OCI-LY1 (cell line): ENCODE data around the gene ALKBH2.

Source experiments
- EZH2 ChIP-seq: fragments of 200-600 bp; sonication (generic), shearing (Covaris generic); IDR thresholded peaks from 2 replicates; pipeline ENCODE4 v1.8.0; 2017; ENCODE audit warnings: borderline replicate concordance, mixed run types, mild to moderate bottlenecking, antibody characterized with exemption, low read length, moderate library complexity, mixed read lengths
- TF ChIP-seq, protein P1 (sequence below): fragments of 200-600 bp; sonication (generic), shearing (Covaris generic); IDR thresholded peaks from 2 replicates; pipeline ENCODE4 v1.5.1; 2017; ENCODE audit warnings: mild to moderate bottlenecking, antibody characterized with exemption, low read length, moderate library complexity, mixed read lengths

DNA sequence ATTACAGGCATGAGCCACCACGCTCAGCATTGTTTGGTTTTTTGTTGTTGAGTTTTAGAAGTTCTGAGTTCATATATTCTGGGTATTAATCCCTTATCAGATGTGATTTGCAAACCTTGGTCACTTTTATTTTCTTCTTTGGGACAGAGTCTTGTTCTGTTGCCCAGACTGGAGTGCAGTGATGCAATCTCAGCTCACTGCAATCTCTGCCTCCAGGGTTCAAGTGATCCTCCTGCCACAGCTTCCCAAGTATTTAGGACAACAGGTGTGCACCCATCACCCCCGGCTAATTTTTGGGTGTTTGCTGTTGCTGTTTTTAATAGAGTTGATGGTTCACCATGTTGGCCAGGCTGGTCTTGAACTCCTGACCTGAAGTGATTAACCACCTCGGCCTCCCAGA, 29.1 kb downstream of the ALKBH2 start:
- TF ChIP-seq, protein P1, sequence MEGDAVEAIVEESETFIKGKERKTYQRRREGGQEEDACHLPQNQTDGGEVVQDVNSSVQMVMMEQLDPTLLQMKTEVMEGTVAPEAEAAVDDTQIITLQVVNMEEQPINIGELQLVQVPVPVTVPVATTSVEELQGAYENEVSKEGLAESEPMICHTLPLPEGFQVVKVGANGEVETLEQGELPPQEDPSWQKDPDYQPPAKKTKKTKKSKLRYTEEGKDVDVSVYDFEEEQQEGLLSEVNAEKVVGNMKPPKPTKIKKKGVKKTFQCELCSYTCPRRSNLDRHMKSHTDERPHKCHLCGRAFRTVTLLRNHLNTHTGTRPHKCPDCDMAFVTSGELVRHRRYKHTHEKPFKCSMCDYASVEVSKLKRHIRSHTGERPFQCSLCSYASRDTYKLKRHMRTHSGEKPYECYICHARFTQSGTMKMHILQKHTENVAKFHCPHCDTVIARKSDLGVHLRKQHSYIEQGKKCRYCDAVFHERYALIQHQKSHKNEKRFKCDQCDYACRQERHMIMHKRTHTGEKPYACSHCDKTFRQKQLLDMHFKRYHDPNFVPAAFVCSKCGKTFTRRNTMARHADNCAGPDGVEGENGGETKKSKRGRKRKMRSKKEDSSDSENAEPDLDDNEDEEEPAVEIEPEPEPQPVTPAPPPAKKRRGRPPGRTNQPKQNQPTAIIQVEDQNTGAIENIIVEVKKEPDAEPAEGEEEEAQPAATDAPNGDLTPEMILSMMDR, result no peak
- TF ChIP-seq EZH2, result no peak
